Stimulated activated CD4-positive, alpha-beta T cell treated with anti-CD3 and anti-CD28 coated beads, Interleukin-4, amount 100 ng/mL, for 1 hour (primary cell): ENCODE measurements around the gene AFG3L2.
A peak's percentile ranks its signal among the peaks of the same experiment; 100 is the strongest.

Experiments used
- DNase-seq: peaks from one replicate; pipeline ENCODE4 v3.0.0-alpha.2; 2020

The AFG3L2 gene

GRCh38 chr18:12318857-12319256 is 58.2 kb downstream of the AFG3L2 start:
- no peak for DNase-seq

DNA sequence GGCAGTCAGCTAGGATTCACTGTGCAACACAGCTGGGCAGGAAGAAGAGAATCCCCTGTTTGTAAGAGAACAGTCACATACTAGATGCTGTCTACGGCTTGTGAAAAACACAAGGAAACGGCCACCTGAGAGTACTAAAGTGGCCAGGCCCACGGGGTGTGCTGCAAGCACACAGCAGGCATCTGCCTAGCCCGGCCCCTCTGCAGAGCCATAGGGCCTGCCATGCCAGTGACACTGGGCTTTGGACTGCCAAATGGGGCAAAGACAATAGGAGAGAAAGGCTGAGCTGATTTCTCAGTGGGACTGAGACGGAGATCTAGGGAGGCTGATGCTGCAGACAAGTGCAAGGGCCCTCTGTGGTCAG is 58.7 kb downstream of the AFG3L2 start:
- no peak for DNase-seq

DNA sequence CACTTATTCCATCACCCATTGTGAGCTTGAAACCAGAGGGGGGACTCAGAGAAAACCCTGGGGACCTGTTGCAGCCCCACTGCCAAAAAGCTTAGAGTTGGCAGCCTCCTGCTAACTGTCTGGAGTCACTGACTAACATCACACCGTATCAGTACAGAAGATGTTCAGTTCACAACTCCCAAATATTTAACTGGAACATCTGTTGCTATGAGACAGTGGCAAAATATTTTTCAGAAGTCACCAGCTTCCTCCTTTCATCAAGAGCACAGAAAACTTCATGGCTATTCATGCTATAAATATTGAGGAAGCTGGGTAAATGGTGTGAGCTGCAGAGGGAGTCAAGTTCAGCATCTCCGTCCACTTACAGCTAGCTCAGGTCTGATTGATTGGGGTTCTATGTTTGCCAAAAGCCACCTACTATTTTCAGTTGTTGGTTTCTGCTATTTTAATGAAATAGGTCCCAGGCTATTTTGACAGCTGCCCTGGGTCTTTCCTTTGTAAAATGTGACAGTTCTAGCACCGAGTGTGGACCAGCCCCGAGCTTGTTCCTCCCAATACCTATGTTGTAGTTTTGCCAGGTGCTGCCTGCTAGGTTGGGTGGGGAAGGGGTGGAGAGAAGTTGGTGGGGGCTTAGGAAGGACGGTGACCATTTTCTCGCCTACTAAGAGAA is 59.2 kb downstream of the AFG3L2 start:
- DNase-seq, result no peak

- DNase-seq, result no peak
Observed at GRCh38 chr18:12315911-12316310, 61.1 kb downstream of the AFG3L2 start.

GRCh38 chr18:12315490-12315889 is 61.5 kb downstream of the AFG3L2 start:
- no peak for DNase-seq

GRCh38 chr18:12314591-12315305 is 62.3 kb downstream of the AFG3L2 start:
- DNase-seq, result no peak

DNA sequence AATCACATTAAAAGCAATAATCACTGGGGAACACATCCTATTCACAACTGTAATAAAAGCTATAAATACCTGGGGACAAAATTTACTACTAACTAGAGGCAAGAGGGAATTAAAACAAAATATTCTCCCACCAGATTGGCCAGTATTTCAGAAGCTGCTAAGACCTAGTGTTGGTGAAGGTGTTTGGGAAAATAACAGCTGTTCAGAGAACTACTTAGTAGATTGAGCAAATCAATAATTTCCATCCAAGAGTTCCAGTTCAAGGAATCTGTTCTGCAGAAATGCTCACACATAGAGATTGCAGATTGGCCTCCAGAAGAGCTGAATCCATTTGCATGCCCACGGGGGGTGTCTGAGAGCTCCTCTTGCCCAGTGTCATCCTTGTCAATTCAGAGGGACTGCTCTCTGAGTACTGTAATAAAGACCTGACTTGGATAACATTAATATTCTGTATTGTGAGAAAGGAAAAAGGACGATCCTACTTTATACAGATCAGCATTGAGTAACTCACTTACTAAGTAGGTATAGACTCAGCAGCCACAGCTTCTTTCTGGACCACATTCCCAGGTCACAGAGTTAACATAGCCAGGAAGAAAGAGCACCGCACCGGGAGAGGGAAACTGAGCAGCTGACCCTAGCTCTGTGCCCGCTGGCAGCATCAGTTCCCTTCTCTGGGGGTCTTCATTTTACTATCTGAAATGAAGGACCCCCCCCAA is 63.3 kb downstream of the AFG3L2 start:
- DNase-seq, result no peak

- DNase-seq, result no peak
Observed at GRCh38 chr18:12312976-12313375, 64.1 kb downstream of the AFG3L2 start.

DNA sequence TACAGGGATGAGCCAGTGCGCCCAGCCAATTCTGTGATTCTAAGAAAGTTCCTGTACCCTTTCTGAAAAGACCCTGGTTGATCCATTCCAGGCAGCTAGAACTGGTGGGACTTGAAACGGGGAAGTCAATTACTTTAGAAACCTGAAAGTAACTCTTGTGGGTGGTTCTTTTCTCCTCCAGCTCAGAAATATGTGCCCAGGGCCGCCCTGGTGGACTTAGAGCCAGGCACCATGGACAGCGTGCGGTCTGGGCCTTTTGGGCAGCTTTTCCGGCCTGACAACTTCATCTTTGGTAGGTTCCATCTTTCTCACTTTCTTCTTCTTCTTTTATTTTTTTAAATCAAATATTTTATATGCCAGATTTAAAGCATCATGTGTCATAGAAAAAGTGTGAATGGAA is 66.3 kb downstream of the AFG3L2 start:
- no peak for DNase-seq

DNA sequence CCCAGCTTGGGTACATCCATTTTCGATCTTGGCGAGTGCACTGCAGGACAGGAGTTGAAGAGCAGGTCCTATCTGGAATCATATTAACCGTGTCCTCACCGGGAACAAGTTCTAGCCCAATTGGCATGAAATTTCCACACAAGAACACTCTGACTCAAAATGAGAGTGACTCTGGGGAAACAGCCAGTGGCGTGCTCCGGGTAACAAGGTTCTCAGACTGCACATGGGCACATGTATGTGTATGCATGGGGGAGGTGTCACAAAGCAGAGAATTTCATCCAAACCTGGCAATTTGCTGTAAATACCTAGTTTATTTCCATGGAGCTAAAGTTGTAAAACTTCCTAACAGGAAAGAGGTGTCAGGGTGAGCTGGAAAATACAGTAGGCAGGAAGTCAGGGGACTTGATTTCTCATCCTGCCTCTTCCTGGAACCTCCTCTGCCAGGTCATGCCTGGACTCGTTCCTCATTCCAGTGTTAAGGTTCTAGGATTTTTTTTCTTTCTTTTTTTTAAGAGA is 67.3 kb downstream of the AFG3L2 start:
- no peak for DNase-seq

GRCh38 chr18:12308386-12309100 is 68.5 kb downstream of the AFG3L2 start:
- DNase-seq, result peak; percentile 14

GRCh38 chr18:12307701-12308385 is 69.2 kb downstream of the AFG3L2 start, which contains the start of gene TUBB6:
TSS of gene TUBB6 (plus strand) at chr18:12308241. CDS start at chr18:12308293, 52 bp downstream.
- DNase-seq, result peak; percentile 16

GRCh38 chr18:12306752-12307700 is 70.0 kb downstream of the AFG3L2 start:
- DNase-seq, result no peak

DNA sequence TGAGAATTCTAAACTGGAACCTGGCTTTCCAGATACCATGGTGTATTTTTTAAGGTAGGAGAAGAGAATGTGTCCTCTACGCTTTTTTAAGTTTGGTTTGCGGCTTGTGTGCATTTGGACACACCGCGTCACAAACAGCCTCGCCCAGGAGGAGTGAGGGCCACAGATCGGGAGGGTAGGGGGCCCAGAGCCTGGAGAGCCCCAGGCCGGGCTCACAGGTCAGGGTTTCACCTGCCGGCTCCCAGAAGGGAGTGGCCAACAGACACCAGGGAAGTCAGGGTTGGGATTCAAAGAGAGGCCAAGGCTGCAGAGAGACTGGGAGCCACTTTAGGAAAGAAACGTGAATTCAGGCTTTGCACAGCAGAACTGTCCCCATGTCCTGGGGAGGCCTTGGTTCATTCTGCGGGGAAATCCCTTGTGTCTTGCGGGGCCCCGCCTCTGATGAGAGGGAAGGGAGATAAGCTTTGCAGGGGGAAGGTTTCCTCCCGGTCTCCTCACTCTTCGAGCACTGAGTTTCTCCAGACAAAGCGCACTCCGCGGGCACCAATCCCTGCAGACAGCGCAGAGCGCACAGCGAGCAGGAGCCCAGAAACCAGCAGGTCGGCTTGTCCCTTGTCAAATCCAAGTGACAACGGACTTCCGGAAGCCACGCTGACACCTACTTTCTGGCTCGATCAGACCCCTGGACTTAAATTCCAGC is 70.9 kb downstream of the AFG3L2 start:
- DNase-seq, result no peak

DNA sequence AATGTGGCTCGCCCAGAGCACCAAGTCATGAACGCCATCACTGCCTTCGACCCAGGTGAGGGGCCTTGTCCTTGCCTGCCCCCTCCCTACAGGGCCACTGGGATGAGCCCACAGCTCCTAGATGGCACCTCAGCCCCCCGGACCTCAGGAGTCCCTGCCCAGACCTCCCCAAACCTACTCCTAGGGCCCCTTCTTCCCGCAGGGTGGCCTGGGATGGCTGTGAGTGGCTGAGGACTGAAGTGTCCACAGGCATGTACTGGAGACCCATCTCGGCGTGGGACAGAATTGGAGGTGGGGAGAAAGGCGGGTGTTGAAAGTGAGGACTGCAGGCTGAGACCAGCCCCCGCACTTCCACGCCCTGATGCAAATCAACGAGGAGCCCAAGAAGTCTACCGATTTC is 71.8 kb downstream of the AFG3L2 start:
- DNase-seq, result no peak

DNA sequence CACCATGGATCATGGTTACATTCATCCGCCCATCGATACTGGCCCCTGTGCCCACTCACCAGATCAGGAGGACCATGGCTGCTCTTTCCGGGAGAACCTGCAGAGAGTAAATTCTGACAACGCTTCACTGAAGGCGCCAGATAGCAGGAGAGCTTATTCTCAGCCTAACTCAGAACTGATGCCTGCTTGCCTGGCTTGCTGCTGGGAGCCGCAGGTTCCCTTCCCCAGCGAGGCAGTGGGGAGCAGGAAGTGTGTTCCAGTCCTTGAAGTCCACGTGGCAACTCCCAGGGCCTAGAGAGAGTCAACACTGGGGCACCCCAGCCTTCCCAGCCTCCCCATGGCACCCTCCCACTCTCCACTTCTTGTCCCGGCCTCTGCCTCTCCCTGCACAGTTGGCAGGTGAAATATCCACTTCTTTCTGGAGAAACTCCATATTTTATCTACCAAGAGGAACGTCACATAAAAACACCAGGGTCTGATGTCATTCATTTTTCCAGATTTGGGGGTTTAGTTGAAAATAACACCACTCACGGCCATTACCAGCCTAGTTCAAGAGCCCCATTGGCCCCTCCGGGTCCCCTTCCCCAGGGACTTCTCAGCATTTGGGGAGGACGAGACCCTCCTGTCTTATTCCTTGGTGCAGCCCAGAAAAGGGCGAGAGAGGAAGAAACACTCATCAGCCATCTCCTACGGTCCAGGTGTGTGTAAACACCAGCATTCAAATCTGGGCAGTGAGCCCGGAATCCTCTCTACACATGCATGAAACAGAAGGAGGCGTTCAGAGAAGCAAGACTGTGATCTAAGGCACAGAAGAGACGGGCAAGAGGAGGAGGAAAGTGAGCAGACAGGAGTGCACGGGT is 72.4 kb downstream of the AFG3L2 start:
- no peak for DNase-seq

DNA sequence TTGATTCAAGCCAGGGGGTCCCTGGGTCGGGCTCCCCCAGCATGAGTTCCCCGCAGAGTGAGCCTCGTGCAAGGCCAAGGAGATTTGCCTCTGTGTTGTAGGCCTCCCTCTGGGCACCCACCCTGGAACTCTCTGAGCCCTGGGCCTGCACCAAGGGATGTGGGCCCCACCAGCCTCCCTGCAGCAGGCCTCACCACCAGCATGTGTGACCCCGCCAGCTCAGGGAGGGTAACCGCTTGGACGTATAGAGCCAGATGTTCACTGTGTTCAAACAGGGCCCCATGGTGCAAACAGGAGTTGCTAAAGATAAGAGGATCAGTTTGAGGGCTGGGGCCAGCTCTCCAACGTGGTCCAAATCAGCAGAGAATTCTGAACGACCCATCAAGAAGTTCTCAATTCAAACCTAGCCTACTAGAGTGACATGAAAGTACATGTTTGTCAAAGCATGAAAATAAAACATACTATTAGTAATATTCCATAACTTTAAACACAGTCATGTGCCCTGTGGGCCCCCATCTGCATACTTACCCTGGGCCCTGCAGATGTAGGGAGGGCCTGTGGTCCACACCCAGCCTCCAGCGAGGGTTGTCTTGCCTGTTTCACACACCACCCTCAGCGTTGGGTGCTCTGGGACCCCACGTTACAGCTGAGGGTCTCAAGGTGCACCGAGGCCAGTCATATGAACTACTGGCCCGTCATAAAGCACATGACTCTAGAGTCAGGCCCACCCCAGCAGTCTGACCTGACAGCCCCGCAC is 74.5 kb downstream of the AFG3L2 start:
- no peak for DNase-seq

DNA sequence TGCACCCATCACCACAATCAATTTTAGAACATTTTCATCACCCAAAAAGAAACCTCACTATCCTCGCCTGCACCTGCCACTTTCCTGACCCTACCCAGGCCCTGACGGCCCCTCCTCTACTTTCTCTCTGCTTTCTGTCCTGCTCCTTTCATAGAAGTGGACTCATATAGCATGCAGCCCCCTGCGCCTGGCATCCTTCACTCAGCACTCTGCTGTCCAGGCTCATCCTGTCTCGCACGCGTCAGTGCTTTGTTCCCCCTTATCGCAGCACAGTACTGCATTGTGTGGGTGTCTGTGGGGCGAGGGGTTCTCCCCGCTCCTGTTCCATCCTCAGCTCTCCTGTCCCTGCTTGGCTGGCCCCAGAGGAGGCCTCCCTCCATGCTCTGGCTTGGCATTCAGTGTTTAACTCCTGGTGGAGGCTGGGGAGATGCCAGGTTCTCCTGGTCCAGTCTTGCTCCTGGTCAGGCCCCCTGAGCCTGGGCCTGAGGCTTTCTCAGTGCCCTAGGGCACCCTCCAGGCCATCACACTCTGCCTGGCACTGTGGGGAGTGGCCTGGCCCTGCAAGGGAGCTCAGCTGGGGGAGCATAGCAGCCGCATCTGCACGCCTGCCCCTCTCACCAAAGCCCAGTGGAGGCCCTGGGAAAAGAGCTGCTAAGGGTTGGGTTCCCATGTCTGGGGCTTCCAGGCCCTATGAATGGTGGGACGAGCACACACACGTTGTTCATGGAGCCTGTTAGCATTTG is 75.6 kb downstream of the AFG3L2 start:
- DNase-seq, result no peak
